ENCODE measurements around the gene NACC2. TPM values are rescaled to one million over a fixed set of nuclear protein-coding genes. Genes with fewer than 3 reads are reported as not detected.

NACC2 gene
- total and polyA plus RNA-seq, 2 donors from 2014 or later = 7.1 to 30.9 TPM

- no peak for TF ChIP-seq CTCF (IDR thresholded peaks at IDR 0.05; ENCODE audit: borderline replicate concordance, extremely low read depth, insufficient read depth)
- Histone ChIP-seq H3K9me3 (ENCODE audit: control insufficient read depth in 2 of 3, insufficient read depth in 1 of 3, low read length in 3 of 3) (peaks cover 0 to 11% (median 7%) of the 10 kb centered on the region in 3 donors), H3K36me3 (ENCODE audit: control insufficient read depth in 2 of 3, insufficient read depth in 3 of 3, low read length in 3 of 3) (no peaks in the 10 kb centered on the region), H3K27me3 (ENCODE audit: control insufficient read depth, insufficient read depth, low read length) (no peaks in the 10 kb centered on the region), H3K27ac (ENCODE audit: low read depth in 2 of 2, low read length in 2 of 2) (no peak overlapping the region), H3K4me3 (ENCODE audit: low read length in 3 of 3) (no peak overlapping the region), H3K9ac (ENCODE audit: low read length in 3 of 3) (no peak overlapping the region), H3K4me1 (ENCODE audit: control insufficient read depth in 2 of 3, insufficient read depth in 2 of 3, low read depth in 1 of 3, low read length in 3 of 3) (peaks cover 0 to 3% (median 0%) of the 10 kb centered on the region in 3 donors)
- DNase-seq (no peak), FAIRE-seq (no peak)
- intact Hi-C loops (cut with DNase I) = no loop called here
Observed at GRCh38 chr9:136036848-136037247, 58.2 kb downstream of the NACC2 start.

DNA sequence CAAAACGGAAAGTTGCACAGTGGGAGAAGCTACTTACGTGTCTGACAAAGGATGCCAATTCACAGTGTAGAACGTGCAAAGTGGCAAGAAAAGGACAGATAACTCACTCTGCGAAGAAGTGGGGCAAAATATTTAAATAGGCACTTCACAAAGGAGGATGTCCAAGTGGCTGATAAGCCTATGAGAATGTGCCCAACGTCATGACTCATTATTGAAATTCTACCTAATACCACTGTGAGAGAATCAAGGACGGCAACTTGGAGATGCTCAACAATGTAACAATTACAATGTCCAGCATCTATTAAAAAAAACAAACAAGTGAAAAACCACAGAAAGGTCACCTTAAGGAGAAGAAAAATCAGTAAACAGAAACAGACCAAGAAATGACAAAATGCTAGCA lies 59.0 kb downstream of the NACC2 start:
- Histone ChIP-seq H3K4me1 (ENCODE audit: control insufficient read depth in 2 of 3, insufficient read depth in 2 of 3, low read depth in 1 of 3, low read length in 3 of 3) (peaks cover 0 to 4% (median 0%) of the 10 kb centered on the region in 3 donors), H3K36me3 (ENCODE audit: control insufficient read depth in 2 of 3, insufficient read depth in 3 of 3, low read length in 3 of 3) (no peaks in the 10 kb centered on the region), H3K27ac (ENCODE audit: low read depth in 2 of 2, low read length in 2 of 2) (no peak overlapping the region), H3K9ac (ENCODE audit: low read length in 3 of 3) (no peak overlapping the region), H3K9me3 (ENCODE audit: control insufficient read depth in 2 of 3, insufficient read depth in 1 of 3, low read length in 3 of 3) (peaks cover 0 to 11% (median 7%) of the 10 kb centered on the region in 3 donors), H3K4me3 (ENCODE audit: low read length in 3 of 3) (no peak overlapping the region), H3K27me3 (ENCODE audit: control insufficient read depth, insufficient read depth, low read length) (no peaks in the 10 kb centered on the region)
- intact Hi-C loops (cut with DNase I) = no loop called here
- DNase-seq (no peak), FAIRE-seq (no peak)
- no peak for TF ChIP-seq CTCF (IDR thresholded peaks at IDR 0.05; ENCODE audit: borderline replicate concordance, extremely low read depth, insufficient read depth)

GRCh38 chr9:136031741-136032730 lies 63.1 kb downstream of the NACC2 start:
- Histone ChIP-seq H3K9me3 (ENCODE audit: control insufficient read depth in 2 of 3, insufficient read depth in 1 of 3, low read length in 3 of 3) (peaks cover 0 to 4% (median 2%) of the 10 kb centered on the region in 3 donors), H3K4me3 (ENCODE audit: low read length in 3 of 3) (no peak overlapping the region), H3K36me3 (ENCODE audit: control insufficient read depth in 2 of 3, insufficient read depth in 3 of 3, low read length in 3 of 3) (no peaks in the 10 kb centered on the region), H3K4me1 (ENCODE audit: control insufficient read depth in 2 of 3, insufficient read depth in 2 of 3, low read depth in 1 of 3, low read length in 3 of 3) (peaks cover 0 to 4% (median 0%) of the 10 kb centered on the region in 3 donors), H3K27ac (ENCODE audit: low read depth in 2 of 2, low read length in 2 of 2) (no peak overlapping the region), H3K9ac (ENCODE audit: low read length in 3 of 3) (no peak overlapping the region), H3K27me3 (ENCODE audit: control insufficient read depth, insufficient read depth, low read length) (no peaks in the 10 kb centered on the region)
- no peak for FAIRE-seq
- DNase-seq = no peak
- TF ChIP-seq CTCF (IDR thresholded peaks at IDR 0.05; ENCODE audit: borderline replicate concordance, extremely low read depth, insufficient read depth) = no peak
- intact Hi-C loops (cut with DNase I) = no loop called here

Measured in kidney (tissue), 14 donors.